ENCODE results near the gene PAX8.
A peak's percentile ranks its signal among the peaks of the same experiment; 100 is the strongest.

GRCh38 chr2:113192459-113193100 is 86.1 kb downstream of the PAX8 start:
- TF ChIP-seq CTCF (conservative IDR thresholded peaks at IDR 0.05; ENCODE audit: low read depth in 2 of 2) (peak; percentile 33 to 76; a peak in 3 of 4 replicates), POLR2AphosphoS5 (IDR thresholded peaks at IDR 0.05; ENCODE audit: low read depth) (no peak), EZH2 (IDR thresholded peaks at IDR 0.05; ENCODE audit: low read depth, unreplicated experiment) (no peak), EZH2phosphoT487 (IDR thresholded peaks at IDR 0.05; ENCODE audit: unreplicated experiment) (no peak)

Data from GM23338 (cell line).